Neural cell (in vitro differentiated cells): ENCODE data around the gene FNBP1L. TPM values are rescaled to one million over a fixed set of nuclear protein-coding genes. Genes with fewer than 3 reads are reported as not detected.

Source experiments
- H2AFZ ChIP-seq: fragments of 200-600, 300-800 bp; sonication (generic), shearing (Covaris generic); 2 replicates; pipeline ENCODE4 v1.6.0; 2014; ENCODE audit warnings: low read depth, mild to moderate bottlenecking, antibody characterized with exemption, low read length, moderate library complexity
- H3F3A ChIP-seq: fragments of 200-600 bp; shearing (Covaris generic); 2 replicates; pipeline ENCODE4 v1.6.1; 2016; ENCODE audit warnings: mild to moderate bottlenecking, moderate library complexity, mixed read lengths, antibody characterized with exemption, low read length; ENCODE audit not compliant: insufficient read depth, poor library complexity, severe bottlenecking
- H3K27ac ChIP-seq: fragments of 200-600, 300-800 bp; sonication (generic), shearing (Covaris generic); 2 replicates; pipeline ENCODE4 v1.5.1; 2014; ENCODE audit warnings: mild to moderate bottlenecking, low read length, moderate library complexity
- H3K27me3 ChIP-seq: fragments of 300-800, 200-600 bp; sonication (generic), shearing (Covaris generic); 2 replicates; pipeline ENCODE4 v1.6.0; 2014; ENCODE audit warnings: mild to moderate bottlenecking, low read depth, low read length, moderate library complexity; ENCODE audit not compliant: insufficient read depth
- H3K36me3 ChIP-seq: fragments of 300-800, 200-600 bp; sonication (generic), shearing (Covaris generic); 2 replicates; pipeline ENCODE4 v1.5.1; 2014; ENCODE audit warnings: mild to moderate bottlenecking, antibody characterized with exemption, low read length, moderate library complexity; ENCODE audit not compliant: insufficient read depth
- H3K4me2 ChIP-seq: fragments of 300-800, 200-600 bp; sonication (generic), shearing (Covaris generic); 2 replicates; pipeline ENCODE4 v1.6.0; 2014; ENCODE audit warnings: mild to moderate bottlenecking, low read length
- H3K4me3 ChIP-seq: fragments of 300-800, 200-600 bp; sonication (generic), shearing (Covaris generic); 2 replicates; pipeline ENCODE4 v1.5.1; 2014; ENCODE audit warnings: mild to moderate bottlenecking, low read length, moderate library complexity
- H3K79me2 ChIP-seq: fragments of 200-600 bp; shearing (Covaris generic); replicated peaks from 2 replicates; pipeline ENCODE4 v1.6.0; 2014; ENCODE audit warnings: mild to moderate bottlenecking, low read length, moderate library complexity; ENCODE audit not compliant: insufficient read depth
- H3K9ac ChIP-seq: fragments of 300-800, 200-600 bp; sonication (generic), shearing (Covaris generic); 2 replicates; pipeline ENCODE4 v1.6.1; 2016; ENCODE audit warnings: mild to moderate bottlenecking, low read length, mixed read lengths
- H3K9me2 ChIP-seq: fragments of 200-600 bp; shearing (Covaris generic); 2 replicates; pipeline ENCODE4 v1.6.1; 2016; ENCODE audit warnings: mild to moderate bottlenecking, low read length, mixed read lengths; ENCODE audit not compliant: insufficient read depth
- H3K9me3 ChIP-seq: fragments of 200-600, 300-800 bp; sonication (generic), shearing (Covaris generic); 2 replicates; pipeline ENCODE4 v1.6.1; 2016; ENCODE audit warnings: mild to moderate bottlenecking, mixed run types, low read length, moderate library complexity, mixed read lengths
- H4K20me1 ChIP-seq: fragments of 200-600 bp; shearing (Covaris generic); 2 replicates; pipeline ENCODE4 v1.6.1; 2016; ENCODE audit warnings: mild to moderate bottlenecking, mixed run types; ENCODE audit not compliant: insufficient read depth
- EP300 ChIP-seq: fragments of 450-650 bp; conservative IDR thresholded peaks from 2 replicates; pipeline ENCODE4 v1.6.1; 2014; ENCODE audit warnings: antibody characterized with exemption, mild to moderate bottlenecking, moderate library complexity; ENCODE audit not compliant: poor library complexity, severe bottlenecking
- EZH2 ChIP-seq: fragments of 200-600, 300-800 bp; shearing (Covaris generic), sonication (generic); IDR thresholded peaks from 2 replicates; pipeline ENCODE4 v1.6.1; 2014; ENCODE audit warnings: antibody characterized with exemption, low read length, borderline replicate concordance, mild to moderate bottlenecking; ENCODE audit not compliant: insufficient read depth, poor library complexity, severe bottlenecking
- MXI1 ChIP-seq: fragments of 450-650 bp; conservative IDR thresholded peaks from 2 replicates; pipeline ENCODE4 v1.6.1; 2014; ENCODE audit warnings: antibody characterized with exemption, mild to moderate bottlenecking; ENCODE audit not compliant: poor library complexity, severe bottlenecking
- POLR2AphosphoS5 ChIP-seq: IDR thresholded peaks from 2 replicates; pipeline ENCODE4 v1.6.1; 2012
- RAD21 ChIP-seq: fragments of 450-650 bp; conservative IDR thresholded peaks from 2 replicates; pipeline ENCODE4 v1.6.1; 2014; ENCODE audit warnings: antibody characterized with exemption, mild to moderate bottlenecking, moderate library complexity
- REST ChIP-seq: IDR thresholded peaks from 2 replicates; pipeline ENCODE4 v1.6.1; 2012; ENCODE audit warnings: borderline replicate concordance
- SMC3 ChIP-seq: fragments of 450-650 bp; conservative IDR thresholded peaks from 2 replicates; pipeline ENCODE4 v1.6.1; 2014; ENCODE audit warnings: antibody characterized with exemption, mild to moderate bottlenecking, moderate library complexity; ENCODE audit not compliant: poor library complexity
- TAF1 ChIP-seq: IDR thresholded peaks from 2 replicates; pipeline ENCODE4 v1.6.1; 2012; ENCODE audit warnings: low read depth
- polyA plus RNA-seq: library from polyadenylated mRNA; depleted of rRNA; stranded (reverse); fragments of >200 nt; gene quantifications from 2 replicates; pipeline ENCODE4 v1.2.3, GENCODE V29; 2014
- TF ChIP-seq, protein P1 (sequence below): fragments of 450-650 bp; IDR thresholded peaks from 2 replicates; pipeline ENCODE4 v1.5.1; 2014; ENCODE audit warnings: antibody characterized with exemption, mild to moderate bottlenecking, moderate library complexity; ENCODE audit not compliant: poor library complexity, severe bottlenecking

Gene FNBP1L
- polyA plus RNA-seq, 1 donor from 2014 or later = 1,044 TPM

DNA sequence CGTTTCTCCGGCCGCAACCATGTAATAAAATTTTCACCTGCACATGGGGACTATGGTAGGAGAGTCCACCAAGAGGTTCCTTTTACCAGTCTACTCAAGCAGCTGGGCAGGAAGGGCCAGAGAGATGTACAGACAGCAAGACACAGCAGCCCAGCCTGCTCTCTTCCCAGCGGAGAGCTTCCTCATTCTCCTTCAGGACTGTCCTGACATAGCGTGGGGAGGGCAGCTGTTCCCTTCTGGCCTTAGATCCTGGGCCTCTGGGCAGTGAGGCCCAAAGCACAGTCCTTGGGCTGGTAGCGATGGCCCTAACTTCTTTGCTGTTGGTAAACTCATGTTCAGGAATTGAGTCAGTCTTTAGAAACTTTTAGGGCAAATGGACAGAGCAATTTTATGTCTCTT is 144.6 kb downstream of the FNBP1L start:
- Histone ChIP-seq H4K20me1 (no peaks in the 10 kb centered on the region), H3K36me3 (no peaks in the 10 kb centered on the region), H3K4me2 (no peak overlapping the region), H3K27ac (no peak overlapping the region), H3K4me3 (no peak overlapping the region), H3K9me3 (no peaks in the 10 kb centered on the region), H3K79me2 (no peaks in the 10 kb centered on the region), H3K9me2 (no peaks in the 10 kb centered on the region), H3K9ac (no peak overlapping the region), H3K27me3 (no peaks in the 10 kb centered on the region), H3F3A (no peaks in the 10 kb centered on the region), H2AFZ (no peak overlapping the region)
- TF ChIP-seq, protein P1, sequence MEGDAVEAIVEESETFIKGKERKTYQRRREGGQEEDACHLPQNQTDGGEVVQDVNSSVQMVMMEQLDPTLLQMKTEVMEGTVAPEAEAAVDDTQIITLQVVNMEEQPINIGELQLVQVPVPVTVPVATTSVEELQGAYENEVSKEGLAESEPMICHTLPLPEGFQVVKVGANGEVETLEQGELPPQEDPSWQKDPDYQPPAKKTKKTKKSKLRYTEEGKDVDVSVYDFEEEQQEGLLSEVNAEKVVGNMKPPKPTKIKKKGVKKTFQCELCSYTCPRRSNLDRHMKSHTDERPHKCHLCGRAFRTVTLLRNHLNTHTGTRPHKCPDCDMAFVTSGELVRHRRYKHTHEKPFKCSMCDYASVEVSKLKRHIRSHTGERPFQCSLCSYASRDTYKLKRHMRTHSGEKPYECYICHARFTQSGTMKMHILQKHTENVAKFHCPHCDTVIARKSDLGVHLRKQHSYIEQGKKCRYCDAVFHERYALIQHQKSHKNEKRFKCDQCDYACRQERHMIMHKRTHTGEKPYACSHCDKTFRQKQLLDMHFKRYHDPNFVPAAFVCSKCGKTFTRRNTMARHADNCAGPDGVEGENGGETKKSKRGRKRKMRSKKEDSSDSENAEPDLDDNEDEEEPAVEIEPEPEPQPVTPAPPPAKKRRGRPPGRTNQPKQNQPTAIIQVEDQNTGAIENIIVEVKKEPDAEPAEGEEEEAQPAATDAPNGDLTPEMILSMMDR = no peak
- no peak for TF ChIP-seq EP300
- no peak for TF ChIP-seq TAF1
- no peak for TF ChIP-seq REST
- TF ChIP-seq RAD21 = no peak
- no peak for TF ChIP-seq SMC3
- TF ChIP-seq POLR2AphosphoS5 = no peak
- TF ChIP-seq MXI1 = no peak
- TF ChIP-seq EZH2 = no peak

GRCh38 chr1:93593854-93594602 is 146.1 kb downstream of the FNBP1L start:
- Histone ChIP-seq H3K9ac (no peak overlapping the region), H4K20me1 (no peaks in the 10 kb centered on the region), H3K9me3 (no peaks in the 10 kb centered on the region), H3K9me2 (no peaks in the 10 kb centered on the region), H3K4me2 (no peak overlapping the region), H3F3A (no peaks in the 10 kb centered on the region), H3K4me3 (no peak overlapping the region), H2AFZ (no peak overlapping the region), H3K27ac (no peak overlapping the region), H3K36me3 (no peaks in the 10 kb centered on the region), H3K27me3 (no peaks in the 10 kb centered on the region), H3K79me2 (no peaks in the 10 kb centered on the region)
- TF ChIP-seq TAF1 (no peak), SMC3 (no peak), REST (no peak), EZH2 (no peak), RAD21 (no peak), MXI1 (no peak), POLR2AphosphoS5 (no peak), EP300 (no peak)
- TF ChIP-seq, protein P1 = no peak
